GM12878 (cell line): Measurements from ENCODE around the gene LRIT1. TPM values are rescaled to one million over a fixed set of nuclear protein-coding genes. Genes with fewer than 3 reads are reported as not detected.

ENCODE experiments used
- ATAC-seq: fragments of 200-7000 bp; cut with Tn5 transposase; 3 replicates; pipeline ENCODE4 v1.9.1; 2020; ENCODE audit warnings: mild to moderate bottlenecking, moderate library complexity
- BruUV-seq: library from RNA; stranded (reverse); fragments of 400-500 nt; replicated peaks from 2 replicates; lab custom pipeline; 2021; lab: Mats Ljungman, UMichigan
- CTCF ChIA-PET: fragments of 300-600 bp; sonication (Branson Sonifier 250); formaldehyde crosslinking; extraction: SDS; loops from one replicate; lab custom pipeline; 2021; ENCODE audit warnings: inconsistent platforms; lab: Yijun Ruan, JAX
- POLR2A ChIA-PET: fragments of 350-600 bp; formaldehyde crosslinking; extraction: SDS; loops from one replicate; lab custom pipeline; 2021; ENCODE audit warnings: inconsistent platforms; lab: Charles Lee
- RAD21 ChIA-PET: fragments of 300-600 bp; sonication (Branson Sonifier 250); formaldehyde crosslinking; loops from one replicate; lab custom pipeline; 2023; ENCODE audit warnings: antibody characterized with exemption; ENCODE audit not compliant: unreplicated experiment; lab: Charles Lee
- SMC1A ChIA-PET: fragments of 300-600 bp; sonication (Branson Sonifier 250); formaldehyde crosslinking; loops from one replicate; lab custom pipeline; 2023; ENCODE audit not compliant: unreplicated experiment, uncharacterized antibody; lab: Charles Lee
- DNase-seq: peaks from one replicate; pipeline ENCODE4 v3.0.0-alpha.2; 2011; ENCODE audit warnings: low read depth, low spot score
- FAIRE-seq: peaks from 3 replicates; lab custom pipeline; 2011; peaks lifted over from hg19 to GRCh38; lab: Jason Lieb, UNC
- H2AFZ ChIP-seq: 2 replicates; pipeline ENCODE4 v1.6.0; 2011; ENCODE audit warnings: low read depth, low read length, control low read depth; ENCODE audit not compliant: control insufficient read depth
- H3K27ac ChIP-seq: 2 replicates; pipeline ENCODE4 v1.5.1; 2011; ENCODE audit warnings: control low read depth; ENCODE audit not compliant: control insufficient read depth, insufficient read depth
- H3K27me3 ChIP-seq, 2 experiments: replicated peaks in 1 of 2; 2 replicates each; pipeline versions ENCODE4 v1.6.0 to v1.6.1; 2011; ENCODE audit warnings: low read length in 1 of 2; ENCODE audit not compliant: control insufficient read depth in 2 of 2, insufficient read depth in 2 of 2
- H3K36me3 ChIP-seq, 2 experiments: 2 replicates each; pipeline ENCODE4 v1.5.1; 2011; ENCODE audit warnings: low read length in 1 of 2; ENCODE audit not compliant: control insufficient read depth in 2 of 2, insufficient read depth in 2 of 2
- H3K4me1 ChIP-seq: 2 replicates; pipeline ENCODE4 v1.6.1; 2011; ENCODE audit warnings: mild to moderate bottlenecking, low read length, moderate library complexity, mixed read lengths; ENCODE audit not compliant: control insufficient read depth, insufficient read depth
- H3K4me2 ChIP-seq: 2 replicates; pipeline ENCODE4 v1.6.0; 2011; ENCODE audit warnings: control low read depth; ENCODE audit not compliant: control insufficient read depth, insufficient read depth
- H3K4me3 ChIP-seq: fragments of 200-600 bp; sonication (generic); 2 replicates; pipeline ENCODE4 v1.5.1; 2016
- H3K79me2 ChIP-seq: 2 replicates; pipeline ENCODE4 v1.6.0; 2011; ENCODE audit warnings: low read length; ENCODE audit not compliant: control insufficient read depth, insufficient read depth
- H3K9ac ChIP-seq: 2 replicates; pipeline ENCODE4 v1.8.0; 2011; ENCODE audit warnings: low read length, control low read depth, mixed read lengths; ENCODE audit not compliant: control insufficient read depth, insufficient read depth
- H3K9me3 ChIP-seq: replicated peaks from 3 replicates; pipeline ENCODE4 v1.5.1; 2011; ENCODE audit warnings: mild to moderate bottlenecking, low read length; ENCODE audit not compliant: control insufficient read depth, insufficient read depth
- H4K20me1 ChIP-seq: 2 replicates; pipeline ENCODE4 v1.6.0; 2011; ENCODE audit not compliant: control insufficient read depth, insufficient read depth
- ATF7 ChIP-seq: fragments of 450-650 bp; IDR thresholded peaks from 2 replicates; pipeline ENCODE4 v1.6.1; 2016; ENCODE audit warnings: low read depth, mild to moderate bottlenecking
- BACH1 ChIP-seq: fragments of 450-650 bp; IDR thresholded peaks from 2 replicates; pipeline ENCODE4 v1.6.1; 2017; ENCODE audit warnings: mild to moderate bottlenecking, borderline replicate concordance
- CBX3 ChIP-seq: fragments of 200-600 bp; sonication (generic); IDR thresholded peaks from 2 replicates; pipeline ENCODE4 v1.6.1; 2016; ENCODE audit warnings: low read depth, borderline replicate concordance
- CHD4 ChIP-seq: fragments of 200-600 bp; sonication (generic); IDR thresholded peaks from 2 replicates; pipeline ENCODE4 v1.6.1; 2016; ENCODE audit warnings: mild to moderate bottlenecking
- CREM ChIP-seq: IDR thresholded peaks from 2 replicates; pipeline ENCODE4 v1.6.1; 2014; ENCODE audit warnings: antibody characterized with exemption, low read depth
- EGR1 ChIP-seq, 2 experiments: IDR thresholded peaks; 1 replicate in 1 of 2; 2 replicates in 1 of 2; pipeline ENCODE4 v1.6.1; 2011 to 2012; ENCODE audit warnings: low read depth in 2 of 2, low read length in 2 of 2, borderline replicate concordance in 1 of 2, mild to moderate bottlenecking in 1 of 2, moderate library complexity in 1 of 2
- ETV6 ChIP-seq, 2 experiments: fragments of 450-650 bp in 1 of 2; IDR thresholded peaks in 1 of 2; conservative IDR thresholded peaks in 1 of 2; 2 replicates each; pipeline ENCODE4 v1.6.1; 2014; ENCODE audit warnings: antibody characterized with exemption in 1 of 2, borderline replicate concordance in 1 of 2, low read depth in 1 of 2, mild to moderate bottlenecking in 1 of 2, moderate library complexity in 1 of 2
- MXI1 ChIP-seq: fragments of 150-350 bp; IDR thresholded peaks from 2 replicates; pipeline ENCODE4 v1.6.1; 2011; ENCODE audit warnings: low read depth, mild to moderate bottlenecking, inconsistent platforms, low read length, improper control_type of control experiment
- TBL1XR1 ChIP-seq: IDR thresholded peaks from 2 replicates; pipeline ENCODE4 v1.6.1; 2012; ENCODE audit warnings: low read depth, low read length, improper control_type of control experiment
- ZNF274 ChIP-seq: IDR thresholded peaks from one replicate; pipeline ENCODE4 v1.8.0; 2011; ENCODE audit not compliant: insufficient read length, insufficient read depth
- WGBS: methylation state at CpG from one replicate; pipeline ENCODE4 v1.1.6; 2016; ENCODE audit warnings: low lambda C conversion rate; ENCODE audit not compliant: insufficient replicate concordance, insufficient coverage; ENCODE audit errors: missing lambda C conversion rate; 5-methylcytosine and 5-hydroxymethylcytosine counted together
- in situ Hi-C: fragments of 300-500 bp; cut with MboI; formaldehyde crosslinking; loops from 9 replicates; pipeline ENCODE4 v1.14.3; 2018; ENCODE audit warnings: mixed read lengths
- intact Hi-C: fragments of 100-400 bp; cut with micrococcal nuclease; formaldehyde crosslinking; loops from one replicate; pipeline ENCODE4 v1.14.2; 2022; ENCODE audit not compliant: unreplicated experiment
- polyA plus RNA-seq, 11 experiments: library from polyadenylated mRNA; depleted of rRNA in 4 of 11; unstranded in 6 of 11; stranded (reverse) in 5 of 11; fragments of >200 nt; fragmentation: Nextera tagmentation in 4 of 11; fragmentation: Illumina TruSeq in 1 of 11; extraction: Ambion mirVana in 4 of 11; extraction: Trizol in 1 of 11; gene quantifications; 1 replicate in 1 of 11; 2 replicates in 10 of 11; pipeline versions ENCODE4 v1.2.1 to v1.2.3, GENCODE V29; 2011 to 2016; ENCODE audit warnings: inconsistent platforms in 2 of 11, missing spikeins in 2 of 11, low read depth in 1 of 11
- total RNA-seq, 4 experiments: library from RNA; depleted of rRNA in 3 of 4; stranded (reverse); fragments of >200 nt in 3 of 4; fragmentation: Illumina TruSeq in 1 of 4; extraction: Trizol in 1 of 4; gene quantifications; 2 replicates each; pipeline versions ENCODE4 v1.2.1 to v1.2.3, GENCODE V29; 2013 to 2021
- TF ChIP-seq, protein P1 (sequence below): fragments of 450-650 bp; IDR thresholded peaks from 2 replicates; pipeline ENCODE4 v1.6.1; 2017; ENCODE audit warnings: low read depth, mild to moderate bottlenecking, moderate library complexity

The LRIT1 gene
- total and polyA plus RNA-seq, 10 of the 15 experiments (the other 5 are each of a cell fraction or from before 2014, with no cell fraction given): not detected

DNA sequence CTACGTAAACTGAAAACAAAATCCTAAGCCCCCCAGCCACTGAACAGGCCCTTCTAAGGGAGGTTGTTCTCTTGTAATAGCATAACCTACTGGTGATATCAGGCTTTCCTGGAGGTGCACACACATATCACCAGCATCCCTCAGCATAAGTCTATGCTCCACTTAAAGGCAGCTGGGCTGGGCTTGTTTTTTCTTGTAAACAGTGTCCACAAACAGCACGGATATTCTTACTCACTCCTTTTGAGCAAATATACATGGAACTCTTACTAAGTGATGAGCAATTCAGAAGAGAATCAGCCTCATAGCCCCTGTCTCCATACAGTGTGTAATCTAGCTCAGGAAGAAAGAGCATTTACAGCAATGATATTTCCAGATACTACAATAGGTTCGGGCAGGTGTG lies 2.4 kb downstream of the LRIT1 start:
- CTCF ChIA-PET: interaction anchor here (2.2 kb wide), 1 partner anchor 27 kb away, joined by 5 read pairs; no protein-coding TSS in a partner anchor
- no peaks in the 10 kb centered on the region for H3K36me3 ChIP-seq
- no peak overlapping the region for H3K9ac ChIP-seq
- no peaks in the 10 kb centered on the region for H3K9me3 ChIP-seq
- H3K79me2 ChIP-seq: no peaks in the 10 kb centered on the region
- H3K4me2 ChIP-seq: no peak overlapping the region
- no peak for TF ChIP-seq CHD4
- TF ChIP-seq ATF7: no peak
- TF ChIP-seq CREM: no peak
- no peak for TF ChIP-seq MXI1
- TF ChIP-seq, protein P1, sequence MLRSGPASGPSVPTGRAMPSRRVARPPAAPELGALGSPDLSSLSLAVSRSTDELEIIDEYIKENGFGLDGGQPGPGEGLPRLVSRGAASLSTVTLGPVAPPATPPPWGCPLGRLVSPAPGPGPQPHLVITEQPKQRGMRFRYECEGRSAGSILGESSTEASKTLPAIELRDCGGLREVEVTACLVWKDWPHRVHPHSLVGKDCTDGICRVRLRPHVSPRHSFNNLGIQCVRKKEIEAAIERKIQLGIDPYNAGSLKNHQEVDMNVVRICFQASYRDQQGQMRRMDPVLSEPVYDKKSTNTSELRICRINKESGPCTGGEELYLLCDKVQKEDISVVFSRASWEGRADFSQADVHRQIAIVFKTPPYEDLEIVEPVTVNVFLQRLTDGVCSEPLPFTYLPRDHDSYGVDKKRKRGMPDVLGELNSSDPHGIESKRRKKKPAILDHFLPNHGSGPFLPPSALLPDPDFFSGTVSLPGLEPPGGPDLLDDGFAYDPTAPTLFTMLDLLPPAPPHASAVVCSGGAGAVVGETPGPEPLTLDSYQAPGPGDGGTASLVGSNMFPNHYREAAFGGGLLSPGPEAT: no peak
- TF ChIP-seq BACH1: no peak
- TF ChIP-seq ZNF274: no peak
- no peak for TF ChIP-seq EGR1 (IDR thresholded peaks at IDR 0.05; ENCODE audit: borderline replicate concordance in 1 of 2, low read depth in 2 of 2, low read length in 2 of 2)
- no peak for TF ChIP-seq CBX3
- TF ChIP-seq TBL1XR1: no peak
- no peak for TF ChIP-seq ETV6 (conservative IDR thresholded peaks at IDR 0.05 in 1 of 2, IDR thresholded peaks at IDR 0.05 in 1 of 2; ENCODE audit: borderline replicate concordance in 1 of 2, low read depth in 1 of 2)
- SMC1A ChIA-PET: interaction anchor here (1.0 kb wide), 1 partner anchor 11 kb away, joined by 3 read pairs; no protein-coding TSS in a partner anchor
- POLR2A ChIA-PET: interaction anchor here (0.6 kb wide), 1 partner anchor 10 kb away, joined by 3 read pairs; no protein-coding TSS in a partner anchor
- in situ Hi-C loops (no loop called here), intact Hi-C loops (no loop called here)
- no peaks in the 10 kb centered on the region for H3K4me1 ChIP-seq
- no peak overlapping the region for H3K27ac ChIP-seq
- BruUV-seq: no TSS peak
- H3K4me3 ChIP-seq: no peak overlapping the region
- ATAC-seq (no peak), FAIRE-seq (no peak), DNase-seq (no peak)
- H2AFZ ChIP-seq: no peak overlapping the region
- RAD21 ChIA-PET: no interaction called here
- WGBS: 49% methylated on average over 3 of the region's 3 CpGs
- peaks cover 0 to 4% of the 10 kb centered on the region in 2 experiments; a peak in 1 of 4 replicates for H3K27me3 ChIP-seq
- no peaks in the 10 kb centered on the region for H4K20me1 ChIP-seq
